ENCODE results near the gene TRPM2.
A peak's percentile ranks its signal among the peaks of the same experiment; 100 is the strongest.
"Not testable (repeated sequence)": the region's sequence is repeated elsewhere in the genome, so short reads cannot be mapped to it uniquely, and the experiment has no call there.

TRPM2 gene

DNA sequence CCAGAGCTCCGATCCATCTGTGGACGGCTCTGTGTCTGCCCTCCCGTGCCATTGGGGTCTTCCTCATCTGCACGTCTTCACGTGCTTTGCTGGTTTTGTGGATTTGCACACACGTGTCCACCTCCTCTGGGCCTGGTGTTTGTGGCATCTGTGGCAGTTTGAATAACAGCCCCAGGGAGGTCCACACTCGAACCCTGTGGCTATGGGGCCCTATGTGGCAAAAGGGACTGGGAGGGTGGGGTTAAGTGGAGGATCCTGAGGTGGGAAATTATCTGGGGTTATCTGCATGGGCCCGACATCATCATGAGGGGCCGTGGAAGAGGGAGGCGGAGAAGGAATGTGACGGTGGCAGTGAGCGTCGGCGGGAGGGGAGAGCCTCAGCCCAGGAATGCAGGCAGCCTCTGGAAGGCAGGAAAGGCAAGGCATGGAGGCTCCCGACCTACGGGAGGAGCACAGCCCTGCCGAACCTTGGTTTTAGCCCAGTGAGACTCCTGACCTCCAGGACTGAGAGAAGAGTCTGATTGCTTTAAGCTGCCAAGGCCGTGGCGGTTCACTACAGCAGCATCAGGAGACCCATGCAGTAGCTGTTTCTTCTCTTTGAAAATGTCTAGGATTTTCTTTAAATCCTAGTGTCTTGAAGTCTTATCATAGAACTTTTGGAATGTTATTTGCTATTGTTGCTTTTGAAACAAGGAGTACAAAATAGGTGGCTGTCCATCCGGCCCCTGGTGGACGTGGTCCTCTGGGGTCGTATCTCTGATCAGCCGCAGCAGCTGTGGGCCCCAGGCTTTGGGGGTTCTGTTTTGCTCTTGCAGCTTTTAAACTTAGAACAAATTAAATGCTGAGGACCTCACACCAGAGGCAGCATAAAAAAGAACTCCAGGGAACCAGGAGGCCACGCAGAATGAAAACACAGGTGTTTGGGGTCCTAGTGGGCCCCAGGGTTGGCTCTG, 61.9 kb downstream of the TRPM2 start:
- DNase-seq (ENCODE audit: low read depth): no peak

GRCh38 chr21:44416193-44416592, 62.8 kb downstream of the TRPM2 start:
- no peak for DNase-seq (ENCODE audit: low read depth)

- DNase-seq (ENCODE audit: low read depth): not testable (repeated sequence)
These were observed 64.2 kb downstream of the TRPM2 start for GRCh38 chr21:44417621-44418107.

DNA sequence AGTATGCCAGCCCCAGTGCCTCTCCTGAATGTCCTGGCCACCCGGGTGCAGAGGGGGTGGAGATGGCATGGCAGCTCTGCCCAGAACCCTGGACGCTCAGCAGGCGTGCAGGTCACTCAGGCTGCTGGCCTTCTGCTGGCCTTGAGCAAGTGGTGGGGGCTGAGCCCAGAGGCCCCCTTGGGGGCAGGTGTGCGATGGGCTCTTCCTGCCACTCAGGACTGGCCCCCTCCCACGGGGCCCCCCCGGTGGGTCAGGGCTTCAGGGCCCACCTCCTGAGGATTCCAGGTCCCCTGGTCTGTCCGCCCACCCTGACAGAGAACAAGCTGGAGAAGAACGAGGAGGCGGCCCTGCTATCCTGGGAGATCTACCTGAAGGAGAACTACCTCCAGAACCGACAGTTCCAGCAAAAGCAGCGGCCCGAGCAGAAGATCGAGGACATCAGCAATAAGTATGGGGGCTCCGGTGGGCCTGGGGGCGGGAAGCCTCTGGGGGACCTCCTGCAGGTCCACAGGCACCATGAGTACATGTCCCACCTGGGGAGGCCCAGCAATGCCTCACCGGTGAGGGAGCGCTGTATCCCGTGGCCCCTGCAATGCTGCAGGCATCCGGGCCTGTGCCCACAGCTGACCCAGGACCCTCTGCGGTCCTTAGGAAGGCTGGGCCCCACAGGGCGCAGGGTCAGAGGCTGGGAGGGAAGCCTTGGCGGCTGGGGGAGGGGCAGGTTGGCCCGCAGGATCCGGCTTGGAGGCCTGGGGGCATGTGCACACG, 64.9 kb downstream of the TRPM2 start:
- no peak for DNase-seq (ENCODE audit: low read depth)

DNA sequence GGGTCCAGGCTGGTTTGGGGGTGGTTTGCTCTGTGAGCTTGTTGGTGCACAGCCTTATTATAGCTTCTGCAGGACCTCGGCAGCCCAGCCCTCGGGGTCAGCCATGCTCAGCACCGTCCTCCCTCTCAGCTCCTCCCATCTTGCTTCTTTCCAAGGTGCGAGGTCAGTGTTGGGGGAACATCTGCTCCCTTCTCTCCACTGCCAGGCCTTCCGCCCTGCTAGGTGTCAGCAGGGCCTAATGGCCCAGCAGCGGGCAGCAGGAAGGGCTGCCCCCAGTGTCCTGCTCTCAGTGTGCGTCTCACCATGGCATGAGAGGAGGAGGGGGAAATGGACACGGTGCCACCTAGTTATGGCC, 65.4 kb downstream of the TRPM2 start:
- DNase-seq (ENCODE audit: low read depth): no peak

DNA sequence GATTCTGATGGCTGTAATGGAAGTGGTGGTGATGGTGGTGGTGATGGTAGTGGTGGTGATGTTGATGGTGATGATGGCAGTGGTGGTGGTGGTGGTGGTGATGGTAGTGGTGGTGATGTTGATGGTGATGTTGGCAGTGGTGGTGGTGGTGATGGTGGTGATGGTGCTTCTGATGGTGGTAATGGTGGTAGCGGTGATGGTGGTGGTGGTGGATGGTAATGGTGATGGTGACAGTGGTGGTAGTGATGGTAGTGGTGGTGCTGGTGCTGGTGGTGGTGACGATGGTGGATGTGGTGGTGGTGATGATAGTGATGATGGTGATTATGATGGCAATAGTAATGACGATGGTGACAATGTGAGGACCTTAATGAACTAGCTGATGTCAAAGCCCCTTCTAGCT, 66.3 kb downstream of the TRPM2 start:
- no peak for DNase-seq (ENCODE audit: low read depth)

DNA sequence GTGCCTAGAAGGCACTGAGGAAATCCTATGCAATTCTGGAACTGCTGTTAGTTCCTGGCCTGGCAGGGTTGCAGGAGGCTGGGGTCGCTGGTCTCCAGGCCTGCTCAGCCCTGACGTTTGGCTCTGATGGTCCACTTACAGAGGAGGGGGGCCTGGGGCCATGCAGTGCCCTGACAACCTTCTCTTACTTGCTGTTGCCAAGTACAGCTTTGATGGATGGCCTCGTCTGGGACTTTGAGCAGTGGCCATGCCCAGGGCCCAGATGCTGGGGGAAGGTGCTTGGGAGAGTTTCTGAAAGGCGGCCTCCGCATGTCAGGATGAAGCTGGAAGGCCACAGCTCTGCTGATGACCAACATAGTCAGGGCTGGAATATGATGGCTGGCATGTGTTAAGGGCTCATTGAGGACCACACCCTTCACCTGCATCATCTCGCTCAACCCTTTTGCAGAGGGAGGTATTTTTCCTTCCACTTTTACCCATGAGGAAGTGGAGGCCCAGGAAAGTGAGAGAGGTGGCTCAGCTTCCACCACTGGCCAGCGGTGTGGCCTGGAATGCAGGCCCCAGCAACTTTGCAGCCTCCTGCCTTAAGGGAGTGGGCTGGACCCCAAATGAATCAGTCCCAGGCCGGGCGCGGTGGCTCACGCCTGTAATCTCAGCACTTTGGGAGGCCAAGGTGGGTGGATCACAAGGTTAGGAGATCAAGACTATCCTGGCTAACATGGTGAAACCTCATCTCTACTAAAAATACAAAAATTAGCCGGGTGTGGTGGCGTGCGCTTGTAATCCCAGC, 67.2 kb downstream of the TRPM2 start:
- no peak for DNase-seq (ENCODE audit: low read depth)

DNA sequence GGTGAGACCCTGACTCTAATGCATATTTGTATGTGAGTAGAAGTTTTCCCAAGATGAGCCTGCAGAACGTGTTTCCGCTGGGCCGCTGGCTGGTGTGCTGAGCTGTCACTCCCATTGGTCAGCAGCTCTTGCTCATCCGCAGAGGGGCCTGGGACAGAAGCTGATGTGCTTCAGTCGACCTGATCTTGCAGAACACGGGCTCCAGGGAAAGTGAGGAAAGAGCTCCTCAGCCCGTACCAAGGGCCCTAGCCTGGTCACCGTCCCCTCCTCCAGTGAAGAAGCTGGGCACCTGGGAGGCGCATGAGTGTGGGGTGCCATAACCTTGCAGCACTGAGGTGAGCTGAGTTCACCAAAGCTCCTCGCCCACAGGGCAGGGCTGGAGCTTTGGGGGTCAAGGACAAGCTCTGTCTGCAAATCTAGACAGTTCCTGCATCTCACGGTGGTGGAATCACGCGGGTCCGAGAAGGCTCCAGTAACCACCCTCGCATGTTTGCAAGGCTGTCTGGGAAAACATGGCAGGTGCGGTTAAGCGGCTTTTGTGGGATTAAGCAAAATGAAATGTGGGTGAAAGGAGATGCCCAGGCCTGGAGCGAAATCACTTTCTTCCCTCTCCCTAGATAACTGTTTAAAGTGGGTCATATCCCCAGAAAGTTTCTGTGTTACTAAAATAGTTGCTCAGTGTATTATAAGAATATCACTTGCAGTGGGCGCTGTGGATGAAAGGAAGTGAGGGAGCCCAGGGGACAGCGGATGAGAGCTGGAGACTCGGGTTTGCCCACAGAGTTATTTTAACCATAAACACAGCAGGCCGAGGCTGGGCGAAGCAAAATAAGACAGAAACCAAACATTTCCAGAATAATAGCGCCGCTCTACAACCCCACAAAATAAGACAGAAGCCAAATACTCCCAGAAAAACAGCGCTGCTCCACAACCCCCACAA, 68.8 kb downstream of the TRPM2 start:
- no peak for DNase-seq (ENCODE audit: low read depth)

GRCh38 chr21:44423312-44423821, 69.9 kb downstream of the TRPM2 start:
- DNase-seq (ENCODE audit: low read depth): no peak

GRCh38 chr21:44423941-44424607, 70.7 kb downstream of the TRPM2 start:
- DNase-seq (ENCODE audit: low read depth): no peak

GRCh38 chr21:44424608-44425306, 71.3 kb downstream of the TRPM2 start:
- no peak for DNase-seq (ENCODE audit: low read depth)

- DNase-seq (ENCODE audit: low read depth): no peak
These were observed 72.0 kb downstream of the TRPM2 start for GRCh38 chr21:44425307-44425894.

DNA sequence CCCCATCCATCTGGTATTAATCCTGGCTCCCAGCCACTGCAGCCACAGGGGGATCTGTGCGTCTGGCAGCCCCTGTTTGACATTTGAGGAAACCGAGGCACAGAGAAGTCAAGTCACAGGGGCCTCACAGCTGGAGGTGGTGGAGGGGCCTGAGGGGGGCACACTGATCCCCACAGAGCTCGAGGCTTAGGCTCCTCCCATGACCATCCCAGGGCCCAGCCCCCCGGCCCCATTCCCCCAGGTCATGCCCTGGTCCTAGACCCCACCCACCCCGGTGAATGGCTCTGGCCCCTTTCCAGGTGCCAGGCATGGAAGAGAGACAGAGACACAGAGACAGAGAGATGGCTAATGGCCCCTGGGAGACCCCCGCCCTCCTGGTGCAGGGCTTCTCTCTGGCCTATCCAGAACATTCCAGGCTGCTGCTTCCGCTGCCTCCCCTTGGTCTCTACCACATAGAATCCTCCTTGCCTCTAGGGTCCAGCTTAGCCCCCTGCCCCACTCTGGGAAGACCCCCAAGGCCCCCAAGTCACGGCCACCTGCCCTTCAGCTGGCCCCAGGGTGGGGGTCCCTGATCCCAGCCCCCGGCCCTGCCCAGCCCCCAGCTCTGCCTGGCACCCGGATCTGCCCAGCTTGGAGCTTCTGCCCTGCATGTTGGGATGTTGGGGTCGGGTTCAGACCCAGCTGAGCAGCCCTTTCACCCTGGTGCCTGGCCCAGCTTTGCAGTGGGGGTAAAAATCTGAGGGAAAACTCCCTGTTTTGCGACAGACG, 72.7 kb downstream of the TRPM2 start:
- no peak for DNase-seq (ENCODE audit: low read depth)

DNA sequence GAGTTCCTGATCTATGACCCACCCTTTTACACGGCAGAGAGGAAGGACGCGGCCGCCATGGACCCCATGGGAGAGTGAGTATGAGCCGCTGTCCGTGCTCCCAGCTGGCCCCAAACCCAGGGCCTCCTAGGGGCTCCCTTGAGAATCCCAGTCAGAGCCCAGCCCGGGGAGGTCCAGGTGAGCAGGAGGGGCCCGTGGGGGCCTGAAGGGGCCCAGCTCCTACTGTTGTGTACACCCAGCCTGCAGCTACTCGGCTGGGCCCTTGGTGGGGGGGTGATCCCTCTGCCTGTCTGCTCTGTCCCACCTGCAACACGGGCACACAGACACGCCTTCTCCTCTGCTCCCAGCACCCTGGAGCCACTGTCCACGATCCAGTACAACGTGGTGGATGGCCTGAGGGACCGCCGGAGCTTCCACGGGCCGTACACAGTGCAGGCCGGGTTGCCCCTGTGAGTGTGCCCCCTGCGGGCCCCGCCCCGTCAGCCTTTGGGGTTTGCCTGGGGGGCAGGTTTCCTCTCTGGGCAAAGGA, 73.3 kb downstream of the TRPM2 start:
- DNase-seq (ENCODE audit: low read depth): no peak

- no peak for DNase-seq (ENCODE audit: low read depth)
These were observed 74.1 kb downstream of the TRPM2 start for GRCh38 chr21:44427241-44428120.

GRCh38 chr21:44428281-44428960, 75.0 kb downstream of the TRPM2 start:
- peak; percentile 12 for DNase-seq (ENCODE audit: low read depth)

- no peak for DNase-seq (ENCODE audit: low read depth)
These were observed 76.5 kb downstream of the TRPM2 start for GRCh38 chr21:44429894-44430293.
